DOHH2 (cell line): ENCODE results near the gene ZNF213.

ENCODE experiments used
- EZH2phosphoT487 ChIP-seq: fragments of 200-600 bp; sonication (generic); IDR thresholded peaks from 2 replicates; pipeline ENCODE4 v1.6.1; 2017; ENCODE audit warnings: borderline replicate concordance, mild to moderate bottlenecking, antibody characterized with exemption, low read length, moderate library complexity, mixed read lengths
- TF ChIP-seq, protein P1 (sequence below): fragments of 200-600 bp; sonication (generic); IDR thresholded peaks from one replicate; pipeline ENCODE4 v1.5.1; 2014; ENCODE audit warnings: antibody characterized with exemption, mild to moderate bottlenecking, low read depth, low read length; ENCODE audit not compliant: poor library complexity, severe bottlenecking

DNA sequence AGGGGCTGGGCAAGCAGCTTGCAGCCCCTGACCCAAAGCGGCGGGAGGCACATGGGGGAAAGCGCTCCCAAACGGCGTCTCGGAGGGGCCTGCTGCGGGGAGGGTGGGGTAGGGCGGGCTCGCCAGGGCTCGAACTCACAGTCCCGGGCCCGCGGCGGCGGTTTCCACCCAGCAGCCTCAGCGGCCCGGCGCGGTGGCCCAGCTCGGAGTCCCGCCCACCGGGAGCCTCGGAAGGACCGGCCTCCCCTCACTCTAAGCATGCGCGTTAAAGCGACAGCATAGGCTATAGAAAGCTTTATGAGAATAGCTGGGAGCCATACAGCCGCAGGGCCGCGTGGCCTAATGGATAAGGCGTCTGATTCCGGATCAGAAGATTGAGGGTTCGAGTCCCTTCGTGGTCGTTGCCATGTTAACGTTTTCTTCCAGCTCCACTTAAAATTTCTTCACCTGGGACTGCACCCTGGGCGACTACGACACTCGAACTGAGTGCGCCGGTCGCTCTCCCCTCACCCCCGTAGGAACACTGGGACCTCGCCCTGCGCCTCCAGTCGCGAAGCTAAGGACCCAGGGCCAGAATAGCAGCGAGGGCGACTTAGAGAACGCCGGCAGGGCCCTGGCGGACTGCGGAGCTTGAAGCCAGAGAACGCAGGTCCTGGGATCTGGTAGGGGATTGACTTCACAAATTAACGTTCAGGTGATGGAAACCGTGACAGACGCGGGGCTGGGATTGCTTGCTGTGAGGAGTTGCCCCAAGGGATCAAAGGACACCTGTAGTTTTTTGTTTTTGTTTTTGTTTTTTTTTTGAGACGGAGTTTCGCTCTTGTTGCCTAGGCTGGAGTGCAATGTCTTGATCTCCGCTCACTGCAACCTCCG lies 15.8 kb downstream of the ZNF213 start:
- TF ChIP-seq EZH2phosphoT487: no peak
- TF ChIP-seq, protein P1, sequence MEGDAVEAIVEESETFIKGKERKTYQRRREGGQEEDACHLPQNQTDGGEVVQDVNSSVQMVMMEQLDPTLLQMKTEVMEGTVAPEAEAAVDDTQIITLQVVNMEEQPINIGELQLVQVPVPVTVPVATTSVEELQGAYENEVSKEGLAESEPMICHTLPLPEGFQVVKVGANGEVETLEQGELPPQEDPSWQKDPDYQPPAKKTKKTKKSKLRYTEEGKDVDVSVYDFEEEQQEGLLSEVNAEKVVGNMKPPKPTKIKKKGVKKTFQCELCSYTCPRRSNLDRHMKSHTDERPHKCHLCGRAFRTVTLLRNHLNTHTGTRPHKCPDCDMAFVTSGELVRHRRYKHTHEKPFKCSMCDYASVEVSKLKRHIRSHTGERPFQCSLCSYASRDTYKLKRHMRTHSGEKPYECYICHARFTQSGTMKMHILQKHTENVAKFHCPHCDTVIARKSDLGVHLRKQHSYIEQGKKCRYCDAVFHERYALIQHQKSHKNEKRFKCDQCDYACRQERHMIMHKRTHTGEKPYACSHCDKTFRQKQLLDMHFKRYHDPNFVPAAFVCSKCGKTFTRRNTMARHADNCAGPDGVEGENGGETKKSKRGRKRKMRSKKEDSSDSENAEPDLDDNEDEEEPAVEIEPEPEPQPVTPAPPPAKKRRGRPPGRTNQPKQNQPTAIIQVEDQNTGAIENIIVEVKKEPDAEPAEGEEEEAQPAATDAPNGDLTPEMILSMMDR: no peak
